ENCODE results near the gene NDOR1. TPM values are rescaled to one million over a fixed set of nuclear protein-coding genes. Genes with fewer than 3 reads are reported as not detected.

NDOR1 gene
- total RNA-seq, 1 experiment from 2014 or later, result 5.7 TPM

DNA sequence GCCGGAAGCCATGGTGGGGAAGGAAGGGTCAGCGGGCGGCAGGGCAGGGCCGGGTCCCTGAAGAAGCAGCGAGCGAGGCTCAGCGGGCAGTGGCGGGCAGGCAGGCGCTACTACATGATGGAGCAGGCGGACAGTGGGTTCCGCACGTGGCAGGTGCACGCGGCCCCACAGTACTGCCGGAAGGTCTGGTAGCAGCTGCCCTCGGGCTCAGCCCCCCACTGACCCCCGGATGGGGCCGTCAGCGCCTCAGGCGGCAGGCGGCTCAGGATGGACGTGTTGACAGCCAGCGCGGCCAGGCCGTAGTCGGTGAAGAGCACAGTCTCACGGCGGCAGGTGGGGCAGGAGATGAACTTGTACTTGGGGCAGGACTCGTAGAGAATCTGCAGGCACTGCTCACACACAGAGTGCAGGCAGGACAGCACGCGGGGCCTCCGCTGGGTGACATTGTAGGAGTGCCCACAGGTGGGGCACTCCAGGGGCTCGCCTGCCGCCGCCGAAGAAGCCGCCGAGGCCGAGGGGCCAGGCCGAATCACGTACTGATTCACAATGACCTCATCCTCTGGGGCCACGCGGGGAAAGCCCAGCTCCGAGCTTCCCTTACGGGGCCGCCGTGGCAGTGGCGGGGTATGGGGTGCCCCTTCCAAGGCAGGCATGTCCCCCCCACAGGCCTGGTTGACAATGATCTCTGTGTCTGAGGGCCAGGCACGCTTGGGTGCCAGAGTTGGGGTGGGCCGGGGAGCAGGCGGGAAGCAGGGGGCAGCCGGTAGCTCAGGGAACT, 15.0 kb downstream of the NDOR1 start:
- Histone ChIP-seq H3K4me3 (no peak overlapping the region), H3K36me3 (no peaks in the 10 kb centered on the region; the same call in 1 of the 2 replicates), H3K9me3 (no peaks in the 10 kb centered on the region), H3K27me3 (no peaks in the 10 kb centered on the region)
- DNase-seq, result no peak

DNA sequence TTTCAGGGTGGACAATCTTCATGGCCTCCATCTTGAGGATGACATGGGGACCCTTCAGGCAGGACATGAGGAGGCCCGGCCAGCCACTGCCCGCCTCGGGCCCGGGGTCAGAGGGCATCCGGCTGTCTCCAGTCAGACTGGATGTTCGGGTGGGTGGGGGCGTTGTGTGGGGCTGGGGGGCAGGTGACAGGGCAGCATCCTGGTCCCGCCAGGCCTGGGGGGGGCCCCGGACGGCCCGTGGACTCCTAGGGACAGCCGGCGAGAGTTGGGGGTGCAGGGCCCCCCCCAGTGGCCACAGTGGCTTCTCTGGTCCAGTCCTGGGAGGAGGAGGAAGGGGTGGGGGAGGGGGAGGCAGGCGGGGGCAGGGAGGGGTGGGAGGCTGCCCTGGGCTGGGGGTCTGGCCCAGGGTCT, 15.6 kb downstream of the NDOR1 start:
- Histone ChIP-seq H3K4me3 (no peak overlapping the region), H3K36me3 (no peaks in the 10 kb centered on the region)
- DNase-seq, result no peak

GRCh38 chr9:137221506-137222111, 16.1 kb downstream of the NDOR1 start:
- Histone ChIP-seq H3K4me3 (no peak overlapping the region), H3K9me3 (no peaks in the 10 kb centered on the region), H3K36me3 (no peaks in the 10 kb centered on the region), H3K27me3 (no peaks in the 10 kb centered on the region)
- DNase-seq, result no peak

More for the DNA sequence above, 15.6 kb downstream of the NDOR1 start:
- no peaks in the 10 kb centered on the region for H3K9me3 ChIP-seq
- no peaks in the 10 kb centered on the region for H3K27me3 ChIP-seq

GRCh38 chr9:137222190-137223077, 16.9 kb downstream of the NDOR1 start, which contains the start of gene RNF208:
TSS of gene RNF208 (minus strand) at chr9:137222240. CDS start at chr9:137221212, 1,028 bp downstream.
- Histone ChIP-seq H3K27me3 (no peaks in the 10 kb centered on the region), H3K9me3 (no peaks in the 10 kb centered on the region), H3K4me3 (peak within 1 kb of the TSS; percentile 85), H3K36me3 (no peaks in the 10 kb centered on the region)
- no peak for DNase-seq

DNA sequence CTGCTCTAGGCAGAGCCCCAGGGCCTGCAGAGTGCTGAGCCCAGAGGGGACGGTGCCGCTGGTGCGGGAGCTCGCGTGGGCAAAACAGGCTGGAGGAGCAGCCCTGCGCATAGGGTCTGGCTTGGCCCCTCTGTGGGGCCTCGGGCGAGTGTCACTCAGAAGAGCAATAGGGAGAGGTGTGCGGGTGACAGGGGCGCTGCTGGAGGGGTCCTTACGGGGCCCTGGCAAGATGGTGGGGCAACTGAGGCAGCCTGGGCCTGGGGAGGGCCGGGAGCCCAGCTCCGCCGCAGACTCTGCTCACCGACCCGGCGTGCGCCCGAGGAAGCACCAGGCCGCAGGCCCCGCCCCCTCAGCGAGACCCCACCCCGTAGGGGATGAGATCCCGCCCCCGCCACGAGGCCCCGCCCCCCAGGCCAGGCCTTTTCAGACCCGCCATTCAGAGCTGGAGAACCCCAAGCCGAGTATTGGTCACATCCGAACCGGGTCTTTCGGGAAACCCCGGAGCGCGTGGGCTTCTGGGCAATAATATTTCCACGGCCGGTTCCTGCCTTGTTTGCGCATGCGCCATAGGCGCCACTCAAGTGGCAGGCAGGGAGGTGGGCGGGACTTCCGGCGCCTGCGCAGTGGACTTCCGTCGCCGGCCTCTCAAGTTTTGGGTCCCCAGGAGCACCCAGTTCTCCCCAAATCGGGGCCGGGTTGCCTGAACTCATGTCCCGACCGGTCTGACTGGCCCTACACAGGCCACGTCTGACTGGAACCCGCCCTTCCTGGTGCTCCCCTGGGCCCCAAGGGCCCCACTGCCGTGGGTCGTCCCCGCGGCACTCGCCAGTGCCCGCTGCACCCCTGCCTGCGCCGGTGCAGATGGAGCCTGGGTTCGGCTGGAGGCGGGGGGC, 17.8 kb downstream of the NDOR1 start:
- Histone ChIP-seq H3K36me3 (no peaks in the 10 kb centered on the region), H3K9me3 (no peaks in the 10 kb centered on the region), H3K4me3 (peak overlapping the region; percentile 85), H3K27me3 (no peaks in the 10 kb centered on the region)
- peak; percentile 97 for DNase-seq

DNA sequence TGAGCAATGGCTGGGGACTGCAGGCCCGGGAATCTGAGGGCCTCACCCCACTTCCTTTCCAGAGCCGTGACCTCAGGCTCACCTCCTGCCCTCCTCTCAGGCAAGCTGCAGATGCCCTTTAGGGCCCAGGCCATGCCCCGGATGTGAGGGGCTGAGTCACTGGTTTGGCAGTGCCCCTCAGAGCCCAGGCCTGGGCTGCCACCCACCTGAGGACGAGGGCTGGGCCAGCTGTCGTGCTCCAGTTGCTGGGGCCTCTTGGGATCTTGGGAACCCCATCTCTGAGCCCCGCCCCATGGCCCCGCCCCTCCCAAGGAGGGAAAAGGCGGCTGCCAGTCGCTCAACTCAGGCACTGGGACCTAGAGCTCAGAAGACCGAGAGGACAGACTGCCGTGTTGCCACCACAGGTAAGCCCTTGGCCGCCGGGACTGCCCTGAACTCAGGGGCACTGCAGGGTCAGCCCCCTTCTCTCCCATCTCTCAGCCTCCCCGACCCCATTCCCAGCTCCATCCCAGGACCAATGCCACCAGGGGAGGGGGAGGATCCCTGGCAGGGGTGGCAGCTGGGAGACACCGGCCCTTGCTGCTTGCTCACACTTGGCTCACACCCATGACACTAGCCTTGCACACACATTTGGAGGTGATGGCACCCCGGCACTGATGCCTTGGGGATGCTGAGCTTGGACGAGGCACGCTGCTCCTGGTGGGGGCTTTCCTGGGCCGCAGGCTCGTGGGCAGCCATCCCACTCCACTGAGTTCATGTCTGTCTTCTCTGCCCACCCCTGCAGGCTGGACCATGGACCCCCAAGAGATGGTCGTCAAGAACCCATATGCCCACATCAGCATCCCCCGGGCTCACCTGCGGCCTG, 19.6 kb downstream of the NDOR1 start, which contains the start of gene CYSRT1:
CYSRT1 (plus strand) TSS at position 345 of the 865 bp plus-strand sequence; CDS start at position 793, 448 bp downstream.
- peak within 1 kb of the TSS; percentile 85 for H3K4me3 ChIP-seq
- H3K36me3 ChIP-seq, result no peaks in the 10 kb centered on the region
- no peaks in the 10 kb centered on the region for H3K9me3 ChIP-seq
- no peaks in the 10 kb centered on the region for H3K27me3 ChIP-seq
- DNase-seq, result peak; percentile 76

- H3K27me3 ChIP-seq, result no peaks in the 10 kb centered on the region
- H3K4me3 ChIP-seq, result no peak overlapping the region
- DNase-seq, result no peak
- H3K36me3 ChIP-seq, result no peaks in the 10 kb centered on the region
- H3K9me3 ChIP-seq, result no peaks in the 10 kb centered on the region
Observed at GRCh38 chr9:137225699-137226331, 20.3 kb downstream of the NDOR1 start.

DNA sequence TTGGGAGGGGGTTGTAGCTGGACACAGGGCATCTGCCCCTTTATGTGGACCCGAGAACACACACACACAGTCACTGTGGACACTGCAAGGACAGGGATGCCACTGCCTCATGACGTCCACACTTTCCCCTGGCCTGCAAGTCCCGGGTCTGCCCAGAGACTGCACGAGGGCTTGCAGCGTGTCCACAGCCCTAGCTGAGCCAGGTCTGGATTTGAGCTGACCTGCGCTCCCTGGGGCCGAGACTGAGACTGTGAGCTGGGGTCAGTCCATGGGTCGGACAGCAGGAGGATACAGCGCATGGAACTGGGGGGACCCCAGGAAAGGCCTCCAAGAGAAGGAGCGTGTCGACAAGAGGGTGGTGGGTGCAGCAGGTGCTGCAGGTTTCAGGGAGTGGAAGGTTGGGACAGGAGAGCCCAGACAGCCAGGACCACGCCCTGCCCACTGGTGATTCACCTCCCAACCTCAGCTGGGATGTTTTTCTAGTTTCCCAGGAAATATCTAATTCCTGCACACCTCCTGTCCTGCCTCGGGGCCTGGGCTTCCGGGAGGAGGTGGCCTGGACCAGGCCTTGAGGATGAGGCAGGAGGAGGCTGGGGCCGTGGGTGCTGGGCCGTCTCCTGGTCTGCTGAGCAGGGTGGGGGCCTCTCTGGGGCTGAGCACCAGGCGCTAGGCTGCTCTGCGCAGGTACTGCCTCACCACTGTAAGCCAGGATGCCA, 21.0 kb downstream of the NDOR1 start:
- no peaks in the 10 kb centered on the region for H3K36me3 ChIP-seq
- no peaks in the 10 kb centered on the region for H3K27me3 ChIP-seq
- peak; percentile 45 for DNase-seq
- H3K4me3 ChIP-seq, result no peak overlapping the region
- H3K9me3 ChIP-seq, result no peaks in the 10 kb centered on the region

DNA sequence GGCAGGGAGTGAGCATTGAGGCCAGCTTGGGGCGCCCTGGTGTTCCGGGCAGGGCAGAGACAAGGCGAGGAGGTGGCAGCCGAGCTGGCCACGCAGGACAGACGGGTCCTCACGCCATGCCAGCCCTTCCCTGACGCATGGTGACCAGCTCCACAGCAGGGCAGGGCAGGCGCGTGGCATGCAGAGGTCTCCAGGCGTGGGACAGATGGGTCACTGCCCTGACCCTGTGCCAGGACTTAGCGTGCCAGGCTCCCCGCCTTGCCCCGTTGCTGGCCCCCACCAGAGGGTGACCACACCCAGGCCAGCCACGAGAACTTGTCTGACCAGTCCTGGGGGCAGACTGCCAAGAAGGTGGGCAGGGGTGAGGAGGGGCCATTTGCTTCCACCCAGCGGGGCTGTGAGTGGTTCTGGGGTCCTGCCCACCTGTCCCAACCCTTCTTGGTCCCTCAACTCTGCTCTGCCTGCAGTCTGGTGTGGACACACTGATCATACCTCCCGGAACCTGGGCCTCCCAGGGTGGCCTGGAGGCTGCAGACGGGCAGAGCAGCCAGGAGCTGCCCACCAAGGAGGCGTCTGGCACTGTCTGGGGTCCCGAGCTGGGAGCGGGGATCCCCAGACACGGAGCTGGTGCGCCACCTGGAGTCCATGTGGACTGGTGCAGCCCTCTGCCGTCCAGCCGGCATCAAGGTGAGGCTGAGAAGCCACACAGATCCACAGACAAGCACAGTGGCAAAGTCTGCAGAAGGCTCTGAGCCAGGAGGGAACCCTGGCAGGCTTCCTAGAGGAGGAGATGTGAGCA, 21.8 kb downstream of the NDOR1 start, which contains the start of gene RNF224:
RNF224 (plus strand) TSS at position 449 of the 799 bp plus-strand sequence. CDS start 834 bp downstream, outside the sequence.
- Histone ChIP-seq H3K36me3 (no peaks in the 10 kb centered on the region), H3K27me3 (no peaks in the 10 kb centered on the region), H3K9me3 (no peaks in the 10 kb centered on the region), H3K4me3 (no peak within 1 kb of the TSS)
- DNase-seq, result peak; percentile 70

DNA sequence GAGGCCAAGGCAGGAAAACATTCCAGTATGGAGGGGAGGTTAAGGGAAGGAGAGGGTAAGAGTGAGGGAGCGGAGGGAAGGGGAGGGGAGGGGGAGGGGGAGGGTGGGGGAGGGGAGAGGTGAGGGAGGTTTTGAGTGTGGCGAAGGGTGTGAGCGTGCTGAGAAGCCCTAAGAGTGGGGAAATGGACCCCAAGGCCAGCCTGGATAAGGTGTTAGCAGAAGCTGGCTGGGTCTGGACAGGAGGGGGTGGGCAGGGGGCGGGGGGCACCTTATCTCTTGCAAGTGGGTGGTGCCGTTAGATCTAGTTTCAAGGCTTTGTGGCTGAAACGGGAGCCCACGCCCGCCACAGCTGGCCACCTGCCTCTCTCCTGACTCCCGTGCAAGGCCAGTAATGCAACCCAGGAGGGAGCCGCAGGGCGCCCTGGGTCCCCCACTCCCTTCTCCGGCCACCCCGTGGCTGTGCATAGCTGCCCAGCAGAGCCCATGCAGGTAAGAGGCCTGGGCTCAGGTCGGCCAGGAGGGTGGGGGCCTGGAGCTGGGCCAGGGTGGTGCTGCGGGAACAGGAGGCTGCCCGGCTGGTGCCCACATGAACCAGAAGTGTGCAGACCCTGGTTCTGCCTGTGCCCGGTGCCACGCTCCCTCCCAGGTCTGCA, 22.5 kb downstream of the NDOR1 start:
- DNase-seq, result no peak
- Histone ChIP-seq H3K27me3 (no peaks in the 10 kb centered on the region), H3K9me3 (no peaks in the 10 kb centered on the region), H3K36me3 (no peaks in the 10 kb centered on the region), H3K4me3 (no peak overlapping the region)

- Histone ChIP-seq H3K9me3 (no peaks in the 10 kb centered on the region), H3K4me3 (no peak overlapping the region), H3K36me3 (no peaks in the 10 kb centered on the region), H3K27me3 (no peaks in the 10 kb centered on the region)
- DNase-seq, result no peak
Observed at GRCh38 chr9:137228506-137228967, 23.0 kb downstream of the NDOR1 start.

DNA sequence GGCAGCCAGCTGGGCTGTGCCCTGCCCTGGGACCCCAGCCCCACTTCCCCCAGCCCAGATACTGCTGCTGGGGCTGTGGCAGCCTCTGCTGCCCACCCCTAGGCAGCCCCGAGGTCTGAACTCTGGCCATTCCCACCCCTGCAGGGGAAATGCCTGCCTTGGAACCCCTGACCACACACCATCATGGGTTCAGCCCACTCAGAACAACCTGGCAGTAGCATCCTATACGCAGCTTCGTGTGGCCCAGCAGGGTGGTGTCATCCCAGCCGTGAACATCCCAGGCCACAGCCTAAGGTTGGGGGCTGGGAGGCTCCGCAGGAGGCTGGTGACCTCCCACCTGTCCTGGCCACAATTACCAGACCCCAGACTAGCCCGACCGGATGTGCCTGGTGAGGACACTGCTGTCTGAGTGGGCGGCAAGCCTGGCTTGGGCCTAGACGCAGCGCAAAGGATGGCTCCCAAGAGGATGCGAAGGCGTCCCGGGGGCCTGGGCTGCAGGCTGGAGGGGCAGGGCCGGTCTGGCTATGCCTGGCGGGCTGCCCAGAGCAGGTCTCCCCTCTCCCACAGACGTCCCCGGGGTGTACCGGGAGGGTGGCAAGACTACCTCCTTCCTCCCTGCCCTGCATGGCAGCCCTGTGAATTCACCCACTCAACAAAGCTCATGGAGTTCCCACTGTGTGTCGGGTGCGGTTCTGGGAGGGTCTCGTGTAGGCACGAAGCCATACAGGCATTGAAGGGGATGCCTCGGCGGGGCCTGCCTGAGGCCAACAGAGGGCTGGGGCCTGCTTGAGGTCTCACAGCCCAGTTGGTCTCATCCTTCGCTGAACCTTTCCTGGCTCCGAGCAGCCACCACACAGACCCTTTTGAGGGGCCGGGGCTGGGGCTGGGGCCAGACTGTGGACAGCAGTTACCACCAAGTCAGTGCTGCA, 23.7 kb downstream of the NDOR1 start:
- no peaks in the 10 kb centered on the region for H3K9me3 ChIP-seq
- no peak for DNase-seq
- no peaks in the 10 kb centered on the region for H3K36me3 ChIP-seq
- H3K27me3 ChIP-seq, result no peaks in the 10 kb centered on the region
- H3K4me3 ChIP-seq, result no peak overlapping the region
